HG03108 (cell line): ENCODE measurements around the gene GAS7.
"Not testable (repeated sequence)": the region's sequence is repeated elsewhere in the genome, so short reads cannot be mapped to it uniquely, and the experiment has no call there.

ENCODE experiments used
- ATAC-seq: cut with Tn5 transposase; IDR thresholded peaks from one replicate; pipeline ENCODE4 v1.9.1; 2021; ENCODE audit warnings: moderate library complexity; ENCODE audit not compliant: unreplicated experiment

GAS7 gene

DNA sequence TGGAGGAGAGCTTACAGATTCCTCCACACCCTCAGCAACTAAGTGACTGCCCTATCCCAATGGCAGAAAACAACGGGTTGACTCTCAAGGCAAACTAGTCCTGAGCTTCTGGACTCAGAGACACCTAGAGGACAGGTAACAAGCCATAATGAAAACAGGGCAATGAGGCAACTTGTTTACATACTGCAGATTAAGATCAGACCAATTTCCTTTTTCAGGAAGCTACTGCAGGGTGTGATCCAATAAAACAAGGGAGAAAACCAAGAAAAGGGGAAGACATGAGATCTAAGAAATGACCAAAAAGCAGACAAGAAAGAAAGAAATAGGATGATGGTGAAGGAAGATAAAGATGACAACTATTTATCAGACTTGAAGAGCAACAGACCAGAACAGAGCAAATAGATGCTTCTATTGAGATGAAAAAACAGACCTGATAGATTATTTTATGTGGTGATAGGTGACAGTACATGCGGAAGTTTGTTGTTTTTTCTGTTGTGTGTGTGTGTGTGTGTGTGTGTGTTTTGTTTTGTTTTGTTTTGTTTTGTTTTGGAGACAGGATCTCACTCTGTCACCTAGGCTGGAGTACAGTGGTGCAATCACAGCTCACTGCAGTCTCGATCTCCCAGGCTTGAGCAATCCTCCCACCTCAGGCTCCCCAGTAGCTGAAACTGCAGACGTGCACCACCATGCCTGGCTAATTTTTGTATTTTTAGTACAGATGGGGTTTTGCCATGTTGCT, 120.7 kb downstream of the GAS7 start:
- ATAC-seq, result no peak

DNA sequence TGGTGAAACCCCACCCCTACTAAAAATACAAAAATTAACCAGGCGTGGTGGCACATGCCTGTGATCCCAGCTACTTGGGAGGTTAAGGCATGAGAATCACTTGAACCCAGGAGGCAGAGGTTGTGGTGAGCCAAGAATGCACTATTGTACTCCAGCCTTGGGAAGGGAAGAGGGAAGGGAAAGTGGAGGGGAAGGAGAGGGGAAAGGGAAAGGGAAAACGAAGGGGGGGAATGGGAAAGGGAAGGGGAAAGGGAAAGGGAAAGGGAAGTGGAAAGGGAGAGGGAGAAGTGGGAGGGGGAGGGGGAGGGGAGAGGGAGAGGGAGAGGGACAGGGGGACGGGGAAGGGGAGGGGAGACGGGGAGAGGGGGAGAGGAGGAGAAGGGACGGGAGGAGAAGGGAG, 122.5 kb downstream of the GAS7 start:
- no peak for ATAC-seq

DNA sequence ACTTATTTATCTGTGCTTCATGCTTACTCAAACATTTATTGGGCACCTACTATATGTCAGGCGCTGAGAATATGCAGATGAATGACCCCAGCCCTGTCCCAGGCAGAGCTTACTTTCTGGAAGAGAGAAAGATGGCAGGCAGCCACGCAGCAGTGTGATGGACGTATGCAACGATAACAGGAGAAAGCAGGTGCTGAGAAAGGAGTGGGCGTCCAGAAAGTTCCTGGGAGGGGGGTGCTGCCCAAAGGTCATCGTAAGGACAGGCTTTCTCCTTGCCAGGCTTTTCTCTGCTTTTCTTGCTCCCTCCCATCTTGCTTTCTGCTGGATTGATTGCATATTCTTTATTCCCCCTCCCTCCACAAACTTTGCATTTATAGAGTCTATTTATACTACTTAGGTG, 124.5 kb downstream of the GAS7 start:
- ATAC-seq, result no peak

DNA sequence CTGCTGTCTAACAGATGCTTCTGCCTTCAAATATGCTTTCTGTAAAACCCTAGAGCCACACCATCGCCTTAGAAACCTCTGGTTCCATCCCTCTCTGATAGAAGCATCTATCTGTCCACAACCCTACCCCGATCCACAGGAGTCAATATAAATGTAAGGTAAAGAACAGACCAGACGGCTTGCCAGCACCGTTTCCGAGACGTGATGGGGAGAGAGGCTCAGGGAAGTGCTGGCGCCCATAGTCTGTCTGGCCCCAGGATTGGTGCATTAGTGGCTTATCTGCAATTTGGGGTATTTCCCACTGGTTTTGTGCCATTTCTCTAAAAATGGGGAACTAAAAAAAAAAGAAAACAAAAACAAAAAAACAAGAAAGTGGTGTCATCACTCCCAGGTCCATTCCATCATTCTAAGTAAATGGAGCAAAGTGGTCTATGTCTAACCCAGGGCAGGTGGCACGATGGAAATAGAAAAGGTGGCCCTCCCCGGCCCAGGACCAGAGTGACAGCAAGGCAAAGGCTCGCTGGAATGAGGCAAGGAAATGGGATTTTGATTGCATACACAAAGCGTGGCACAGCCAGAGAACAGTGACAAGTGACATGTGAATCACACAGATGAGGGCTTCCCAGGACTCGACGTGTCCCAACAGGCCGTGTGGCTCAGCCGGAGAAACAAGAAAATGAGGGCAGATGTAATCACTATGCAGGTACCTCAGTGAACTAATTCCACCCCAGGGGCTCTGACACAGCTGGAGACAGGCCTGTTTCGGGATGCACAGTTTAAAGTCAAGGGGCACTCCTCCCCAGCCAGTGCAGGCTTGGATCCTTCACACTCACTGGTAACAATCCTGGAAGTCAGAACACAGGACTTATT, 125.6 kb downstream of the GAS7 start:
- no peak for ATAC-seq

DNA sequence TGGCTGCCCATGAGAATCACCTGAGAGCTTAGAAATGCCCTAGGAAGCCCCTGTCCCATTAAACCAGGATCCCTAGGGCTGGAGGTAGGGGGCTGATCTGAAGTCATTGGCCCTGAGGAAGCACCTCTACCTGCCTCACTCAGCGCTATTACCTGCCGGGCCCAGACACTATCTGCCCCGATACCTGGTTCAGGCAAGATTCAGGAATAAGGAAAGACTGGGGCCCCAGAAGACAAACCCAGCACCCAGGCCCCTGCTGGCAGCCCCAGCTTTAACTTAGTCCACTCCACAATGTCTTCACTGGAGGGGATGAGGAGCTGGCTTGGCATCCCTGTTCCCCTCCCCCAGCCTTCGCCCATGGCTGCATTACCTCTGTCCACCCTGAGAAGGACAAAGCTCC, 126.3 kb downstream of the GAS7 start:
- no peak for ATAC-seq

DNA sequence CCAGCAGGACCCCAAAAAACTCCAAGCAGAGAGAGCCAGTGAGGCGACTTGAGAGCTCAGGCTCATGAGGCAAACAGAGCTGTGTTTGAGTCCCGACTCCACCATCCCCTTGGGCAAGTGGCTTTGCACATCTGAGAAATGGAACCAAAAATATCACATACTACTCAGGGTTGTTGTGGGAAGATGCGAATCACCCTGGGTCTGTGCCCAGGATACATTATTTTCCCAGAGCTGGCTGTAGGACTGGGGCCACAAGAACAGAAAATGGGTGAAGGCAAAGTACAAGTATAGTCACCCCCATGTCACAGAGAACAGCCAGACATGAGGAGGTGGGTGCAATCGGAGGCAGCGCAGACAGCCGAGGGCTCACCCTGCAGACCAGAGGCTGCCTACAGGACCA, 127.3 kb downstream of the GAS7 start:
- no peak for ATAC-seq

DNA sequence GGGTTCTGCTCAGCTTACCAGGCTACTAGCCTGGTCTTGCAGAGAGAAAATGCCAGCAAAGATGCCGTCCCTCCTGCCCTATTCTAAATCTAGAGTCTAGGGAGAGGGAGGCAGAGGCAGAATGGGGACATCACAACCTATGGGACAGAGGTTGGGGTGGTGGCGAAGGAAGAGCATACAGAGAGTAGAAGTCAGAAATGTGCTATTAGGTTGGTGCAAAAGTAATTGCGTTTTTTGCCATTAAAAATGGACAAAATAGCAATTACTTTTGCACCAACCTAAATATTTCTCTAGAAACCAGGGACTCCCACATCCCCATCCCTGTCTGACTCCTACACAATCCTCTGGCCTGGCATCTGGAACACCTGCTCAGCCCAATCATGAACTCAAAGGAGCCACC, 127.7 kb downstream of the GAS7 start:
- no peak for ATAC-seq

DNA sequence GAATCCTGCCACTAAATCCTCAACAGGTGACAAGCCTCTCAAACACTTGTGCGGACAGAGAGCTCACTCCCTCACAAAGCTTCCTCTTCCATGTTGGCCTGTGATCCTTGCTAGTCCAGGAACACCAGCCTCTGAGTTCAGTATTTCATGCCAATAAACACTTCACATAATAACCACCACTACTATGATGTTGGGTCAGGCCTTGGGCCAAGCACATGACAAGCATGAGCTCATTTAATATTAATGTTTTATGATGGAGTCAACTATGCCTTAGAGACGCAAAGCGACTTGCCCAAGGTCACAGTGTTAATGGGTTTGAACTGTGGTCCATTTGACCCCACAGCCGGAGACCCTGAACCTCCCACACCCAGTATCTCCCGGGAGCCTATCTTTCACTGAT, 129.1 kb downstream of the GAS7 start:
- ATAC-seq, result no peak

DNA sequence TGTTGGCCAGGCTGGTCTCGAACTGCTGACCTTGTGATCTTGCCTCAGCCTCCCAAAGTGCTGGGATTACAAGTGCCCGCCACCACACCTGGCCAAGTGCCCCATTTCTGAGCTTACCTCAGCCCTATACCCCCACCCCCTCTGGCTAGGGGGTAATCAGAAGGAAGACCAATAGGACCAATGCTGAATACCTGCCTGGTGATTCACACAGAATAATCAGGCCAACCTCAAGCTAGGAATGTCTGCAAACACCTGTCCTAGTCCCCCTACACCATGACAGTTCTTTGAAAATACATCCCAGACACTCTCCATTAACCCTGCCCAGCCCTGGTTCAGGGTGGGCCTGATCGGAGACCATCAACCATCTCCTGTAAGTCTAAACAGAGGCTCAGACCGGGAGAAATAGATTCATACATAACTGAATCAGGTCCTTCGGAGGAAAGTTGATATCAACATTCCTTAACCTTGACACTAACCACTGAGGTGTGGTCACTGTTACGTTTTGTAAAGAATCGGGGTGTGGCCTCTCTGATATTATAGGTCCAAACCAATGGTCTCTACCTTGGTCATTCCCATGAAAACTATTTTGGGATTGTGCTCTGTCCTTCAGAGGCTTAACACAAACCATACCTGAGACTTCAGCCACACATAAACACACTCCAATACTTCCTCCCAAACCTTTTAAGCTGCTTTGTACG, 130.8 kb downstream of the GAS7 start:
- ATAC-seq, result no peak

DNA sequence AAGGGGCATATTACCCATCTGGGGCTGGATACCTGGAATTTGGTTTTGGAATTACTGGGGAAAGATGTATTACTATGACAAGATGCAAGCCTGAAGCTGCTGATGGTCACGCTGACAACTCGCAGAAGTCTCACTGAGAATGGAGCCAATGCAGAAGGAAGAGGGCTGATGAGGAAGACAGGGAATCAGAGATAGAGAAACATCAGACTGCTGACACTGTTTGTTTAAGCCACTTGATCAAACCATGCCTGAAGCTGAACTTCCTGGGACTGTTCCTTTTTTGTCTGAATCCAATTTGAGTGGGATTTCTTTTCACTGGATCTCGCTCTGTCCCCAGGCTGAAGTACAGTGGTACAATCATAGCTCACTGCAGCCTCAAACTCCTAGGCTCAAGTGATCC, 133.9 kb downstream of the GAS7 start:
- no peak for ATAC-seq

DNA sequence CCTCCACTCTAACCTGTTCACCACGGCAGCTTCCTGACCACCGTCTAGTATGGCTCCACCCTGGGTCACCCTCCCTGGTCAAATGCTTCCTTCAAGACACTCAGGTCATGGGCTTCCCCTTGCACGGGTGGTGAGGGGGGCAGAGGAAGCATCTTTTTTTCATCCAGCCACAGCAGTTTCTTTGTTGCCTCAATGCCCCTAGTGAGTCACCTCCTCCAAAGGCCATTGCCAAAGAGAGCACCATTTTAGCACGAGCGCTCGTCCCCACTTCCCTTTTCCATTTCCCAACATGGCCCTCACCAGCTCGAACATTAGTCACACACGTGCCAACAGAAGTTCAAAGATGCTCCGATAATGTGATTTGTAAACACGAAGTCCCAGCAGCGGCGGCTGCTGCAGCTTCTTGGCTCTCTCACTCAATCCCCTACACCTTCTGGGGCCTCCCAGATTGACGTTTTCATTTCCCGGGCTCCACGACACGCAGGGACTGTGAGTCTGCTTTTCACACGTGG, 134.6 kb downstream of the GAS7 start:
- ATAC-seq, result no peak

DNA sequence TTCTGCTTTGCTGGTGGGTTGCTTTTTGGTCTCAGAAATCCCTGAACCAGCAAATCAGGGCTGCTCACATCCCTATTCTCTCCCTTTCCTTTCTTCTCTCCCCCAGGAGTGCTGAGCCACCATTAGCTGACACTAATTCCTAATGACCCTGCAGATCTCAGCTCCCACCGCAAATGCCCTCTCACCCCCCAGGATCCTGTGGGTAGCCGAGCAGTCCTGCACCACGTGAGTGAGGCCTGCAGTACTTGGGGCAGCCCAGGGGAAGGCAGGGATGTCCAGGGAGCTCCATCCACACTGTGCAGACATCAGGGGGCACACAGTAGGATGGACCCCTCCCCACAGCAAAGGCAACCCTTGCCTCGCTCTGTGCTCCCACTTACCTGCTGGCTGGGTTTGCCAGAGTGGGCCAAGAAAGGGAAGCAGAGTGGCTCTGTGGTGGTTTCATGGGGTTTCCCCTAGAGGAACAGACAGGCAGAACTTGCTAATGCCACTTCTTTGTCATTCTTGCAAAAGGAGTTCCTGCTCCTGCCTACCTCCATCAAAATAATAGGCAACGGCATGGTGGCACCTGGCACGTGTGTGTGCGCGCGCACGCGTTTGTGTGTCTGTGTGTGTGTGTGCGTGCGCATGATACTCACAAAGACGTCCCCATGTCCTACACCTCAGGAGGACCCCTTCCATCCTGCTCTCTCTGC, 135.6 kb downstream of the GAS7 start:
- ATAC-seq, result no peak

DNA sequence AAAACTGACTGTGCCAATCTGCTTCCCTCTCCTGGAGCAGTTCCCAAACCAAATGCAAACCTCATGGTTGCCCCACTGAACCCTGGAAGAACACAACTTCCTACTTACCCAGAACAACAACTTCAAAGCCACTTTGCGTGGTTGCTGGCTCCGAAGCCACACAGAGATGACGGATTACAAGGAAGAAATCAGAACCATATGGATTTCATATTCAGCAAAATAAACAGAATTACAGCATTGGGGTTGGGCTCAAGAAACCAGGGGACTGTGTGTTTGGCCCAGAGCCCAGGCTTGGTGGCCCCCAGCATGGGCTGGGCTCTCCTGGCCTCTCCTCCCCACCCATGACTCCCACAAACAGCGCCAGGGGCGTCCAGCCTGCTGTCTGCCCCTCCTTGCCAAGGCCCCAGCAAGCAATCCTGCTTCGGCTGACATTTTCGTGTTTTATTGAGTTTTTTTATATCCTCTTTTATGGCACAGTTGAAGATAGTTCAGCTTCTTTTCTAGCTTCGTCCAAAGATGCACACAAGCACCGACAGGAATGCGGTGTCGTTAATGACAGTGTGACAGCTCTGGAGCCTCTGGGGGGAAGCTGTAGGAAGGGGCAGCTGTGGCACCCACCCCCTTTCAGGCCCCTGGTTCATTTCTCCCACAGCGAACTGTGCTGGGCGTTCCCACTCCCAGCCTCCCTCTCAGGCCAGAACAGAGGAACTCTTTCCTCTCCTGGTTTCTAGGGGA, 137.1 kb downstream of the GAS7 start:
- ATAC-seq, result no peak

DNA sequence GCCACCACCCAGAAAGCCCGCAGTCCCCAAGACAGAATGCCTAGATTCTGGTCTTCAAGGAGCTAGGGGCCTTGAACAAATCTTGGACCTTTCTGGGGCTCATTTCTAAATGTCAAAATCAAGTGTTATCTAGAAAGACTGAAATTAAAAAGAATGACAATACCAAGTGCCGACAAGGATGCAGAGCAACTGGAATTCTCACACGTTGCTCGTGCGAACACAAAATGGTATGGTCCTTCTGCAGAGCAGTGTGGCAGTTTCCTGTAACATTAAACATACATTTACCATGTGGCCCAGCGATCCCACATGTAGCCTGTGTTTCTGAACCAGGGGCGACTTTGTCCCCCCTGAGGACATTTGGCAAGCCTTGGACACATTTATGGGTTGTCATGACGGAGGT, 137.9 kb downstream of the GAS7 start:
- no peak for ATAC-seq

DNA sequence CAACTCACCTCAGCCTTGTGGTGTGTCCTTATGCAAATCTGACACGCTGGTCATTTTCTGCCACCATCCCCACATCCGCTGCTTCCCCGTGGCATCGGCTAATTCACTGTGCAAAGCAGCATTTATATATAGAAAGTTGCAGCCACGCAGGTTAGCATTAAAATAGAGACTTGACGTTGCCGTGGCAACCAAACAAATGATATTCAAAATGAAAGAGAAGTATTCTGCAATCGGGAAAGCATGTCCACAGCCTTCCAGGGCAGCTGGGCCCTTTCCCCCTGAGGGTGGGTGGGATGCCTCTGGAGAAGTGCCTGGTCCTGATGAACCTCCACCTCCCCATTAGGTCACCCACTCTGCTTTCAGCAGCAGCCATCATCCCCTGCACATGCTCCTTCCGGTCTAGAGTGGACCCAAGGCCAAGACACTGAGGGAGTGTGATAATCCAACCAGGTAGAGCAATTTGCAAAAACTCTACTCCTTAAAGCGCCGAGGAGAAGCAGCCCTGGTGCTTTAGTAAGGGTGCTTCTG, 138.7 kb downstream of the GAS7 start:
- ATAC-seq, result peak; percentile 83

DNA sequence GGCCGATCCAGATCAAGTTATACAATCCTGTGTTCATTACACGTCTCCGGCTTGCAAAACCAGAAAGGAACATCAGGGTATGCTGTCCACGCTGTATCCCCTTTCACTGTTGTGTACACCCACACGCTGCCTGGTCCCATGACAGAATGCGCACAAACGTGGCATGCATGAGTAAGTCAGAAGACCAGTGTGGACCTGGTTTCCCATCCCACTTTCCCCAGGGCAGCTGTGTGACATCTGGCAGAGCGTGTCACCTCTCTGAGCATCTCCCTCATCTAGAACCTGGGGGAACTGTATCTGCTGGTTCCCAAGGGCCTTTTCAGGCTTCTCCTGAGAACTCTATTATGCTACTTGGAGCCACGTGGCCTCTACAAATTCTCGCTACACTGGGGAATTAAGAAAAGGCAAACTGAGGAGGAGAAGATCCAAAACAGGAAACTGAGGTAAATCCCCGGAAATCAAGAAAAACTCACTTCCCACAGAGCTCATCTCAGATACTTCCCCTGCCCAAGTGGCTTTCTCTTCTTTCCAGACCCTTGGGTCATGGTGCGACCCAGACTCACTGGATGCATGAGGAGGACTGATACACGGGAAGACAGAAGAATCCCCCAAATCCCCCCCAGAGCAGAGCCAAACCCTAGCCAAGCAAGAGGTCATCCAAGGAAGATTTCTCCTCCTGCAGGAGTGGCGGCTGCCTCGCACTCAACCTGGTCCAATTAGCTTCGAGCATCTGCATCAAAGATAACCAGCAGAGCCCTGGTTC, 139.3 kb downstream of the GAS7 start:
- ATAC-seq, result peak; percentile 18

DNA sequence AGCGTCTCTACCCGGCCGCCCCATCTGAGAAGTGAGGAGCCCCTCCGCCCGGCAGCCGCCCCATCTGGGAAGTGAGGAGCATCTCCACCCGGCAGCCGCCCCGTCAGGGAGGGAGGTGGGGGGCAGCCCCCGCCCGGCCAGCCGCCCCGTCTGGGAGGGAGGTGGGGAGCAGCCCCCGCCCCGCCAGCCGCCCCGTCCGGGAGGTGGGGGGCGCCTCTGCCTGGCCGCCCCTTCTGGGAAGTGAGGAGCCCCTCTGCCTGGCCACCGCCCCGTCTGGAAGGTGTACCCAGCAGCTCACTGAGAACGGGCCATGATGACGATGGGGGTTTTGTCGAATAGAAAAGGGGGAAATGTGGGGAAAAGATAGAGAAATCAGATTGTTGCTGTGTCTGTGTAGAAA, 140.9 kb downstream of the GAS7 start:
- ATAC-seq, result not testable (repeated sequence)

DNA sequence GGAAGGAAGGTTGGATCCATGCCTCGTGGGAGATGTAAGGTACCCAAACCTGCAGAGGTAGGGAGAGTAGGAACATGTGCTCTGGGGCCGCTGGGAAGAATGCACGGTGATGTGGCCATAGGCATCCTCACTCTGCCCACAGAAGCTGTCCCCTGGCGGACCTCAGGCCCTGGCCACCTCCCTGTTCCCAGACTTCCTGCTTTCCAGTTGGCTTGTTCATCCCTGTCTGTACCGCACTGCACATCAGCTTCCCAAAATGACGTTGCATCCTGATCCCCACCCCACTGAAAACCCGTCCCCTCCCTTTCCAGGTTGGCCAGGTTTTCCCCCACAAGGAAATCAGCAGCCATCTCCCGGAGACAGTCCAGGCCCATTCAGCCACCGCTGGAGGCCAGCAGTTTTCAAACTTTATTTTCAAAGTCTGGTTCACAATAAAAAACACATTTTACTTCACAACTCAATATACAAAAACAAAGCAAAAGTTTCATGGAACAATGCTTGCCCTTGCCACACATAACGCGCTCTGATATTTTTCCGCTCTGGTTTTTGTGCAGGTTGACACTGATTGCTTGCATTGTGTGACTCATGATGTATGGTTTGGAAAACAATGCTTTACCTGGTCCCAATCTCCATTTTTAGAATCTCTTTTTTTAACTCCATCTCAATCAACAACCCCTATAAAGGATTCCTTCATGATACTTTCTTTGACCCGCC, 143.0 kb downstream of the GAS7 start:
- ATAC-seq, result no peak
